Sigmoid colon (tissue), 4 donors: ENCODE results near the gene YWHAG.

Source experiments
- EP300 ChIP-seq, 4 donors: sonication (generic); formaldehyde crosslinking; IDR thresholded peaks; one replicate each; pipeline ENCODE4 v1.6.1; 2017; ENCODE audit warnings: antibody characterized with exemption in 4 of 4
- POLR2A ChIP-seq, 2 donors: fragments of 450-650 bp; IDR thresholded peaks; one replicate each; pipeline ENCODE4 v1.6.1; 2016; ENCODE audit warnings: antibody characterized with exemption in 2 of 2, mild to moderate bottlenecking in 2 of 2, moderate library complexity in 2 of 2
- TF ChIP-seq, protein P1 (sequence below), 4 experiments: fragments of 450-650 bp in 3 of 4; fragments of 200-600 bp in 1 of 4; IDR thresholded peaks; one replicate each; pipeline ENCODE4 v1.5.1; 2016 to 2019; ENCODE audit warnings: antibody characterized with exemption in 4 of 4, mild to moderate bottlenecking in 3 of 4, moderate library complexity in 2 of 4

DNA sequence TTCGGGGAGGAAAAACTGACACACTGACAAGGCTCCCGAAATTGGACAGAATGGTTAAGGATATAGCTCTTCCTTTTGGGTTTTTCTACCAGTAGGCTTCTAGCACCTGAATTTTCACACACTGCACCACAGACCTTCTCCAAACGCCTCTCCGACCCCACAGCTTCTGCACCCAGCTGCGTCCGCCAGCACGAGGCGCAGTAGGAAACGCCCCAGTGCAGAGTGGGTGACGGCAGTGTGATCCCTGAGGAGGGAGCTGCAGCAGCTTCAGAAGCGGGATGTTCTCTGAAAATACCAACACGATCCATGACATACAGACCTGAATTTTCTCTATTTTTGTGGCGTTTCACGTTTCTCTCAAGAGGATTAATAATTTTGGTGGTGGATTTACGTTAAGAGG is 30.4 kb downstream of the YWHAG start:
- TF ChIP-seq POLR2A (IDR thresholded peaks at IDR 0.05) (no peak), EP300 (IDR thresholded peaks at IDR 0.05) (no peak)
- TF ChIP-seq, protein P1, sequence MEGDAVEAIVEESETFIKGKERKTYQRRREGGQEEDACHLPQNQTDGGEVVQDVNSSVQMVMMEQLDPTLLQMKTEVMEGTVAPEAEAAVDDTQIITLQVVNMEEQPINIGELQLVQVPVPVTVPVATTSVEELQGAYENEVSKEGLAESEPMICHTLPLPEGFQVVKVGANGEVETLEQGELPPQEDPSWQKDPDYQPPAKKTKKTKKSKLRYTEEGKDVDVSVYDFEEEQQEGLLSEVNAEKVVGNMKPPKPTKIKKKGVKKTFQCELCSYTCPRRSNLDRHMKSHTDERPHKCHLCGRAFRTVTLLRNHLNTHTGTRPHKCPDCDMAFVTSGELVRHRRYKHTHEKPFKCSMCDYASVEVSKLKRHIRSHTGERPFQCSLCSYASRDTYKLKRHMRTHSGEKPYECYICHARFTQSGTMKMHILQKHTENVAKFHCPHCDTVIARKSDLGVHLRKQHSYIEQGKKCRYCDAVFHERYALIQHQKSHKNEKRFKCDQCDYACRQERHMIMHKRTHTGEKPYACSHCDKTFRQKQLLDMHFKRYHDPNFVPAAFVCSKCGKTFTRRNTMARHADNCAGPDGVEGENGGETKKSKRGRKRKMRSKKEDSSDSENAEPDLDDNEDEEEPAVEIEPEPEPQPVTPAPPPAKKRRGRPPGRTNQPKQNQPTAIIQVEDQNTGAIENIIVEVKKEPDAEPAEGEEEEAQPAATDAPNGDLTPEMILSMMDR (IDR thresholded peaks at IDR 0.05), result no peak
